GM12878 (cell line): ENCODE data around the gene KRT72. TPM values are rescaled to one million over a fixed set of nuclear protein-coding genes. Genes with fewer than 3 reads are reported as not detected.

Experiments
- ATAC-seq: fragments of 200-7000 bp; cut with Tn5 transposase; 3 replicates; pipeline ENCODE4 v1.9.1; 2020; ENCODE audit warnings: mild to moderate bottlenecking, moderate library complexity
- BruUV-seq: library from RNA; stranded (reverse); fragments of 400-500 nt; replicated peaks from 2 replicates; lab custom pipeline; 2021; lab: Mats Ljungman, UMichigan
- CTCF ChIA-PET: fragments of 300-600 bp; sonication (Branson Sonifier 250); formaldehyde crosslinking; extraction: SDS; loops from one replicate; lab custom pipeline; 2021; ENCODE audit warnings: inconsistent platforms; lab: Yijun Ruan, JAX
- POLR2A ChIA-PET: fragments of 350-600 bp; formaldehyde crosslinking; extraction: SDS; loops from one replicate; lab custom pipeline; 2021; ENCODE audit warnings: inconsistent platforms; lab: Charles Lee
- RAD21 ChIA-PET: fragments of 300-600 bp; sonication (Branson Sonifier 250); formaldehyde crosslinking; loops from one replicate; lab custom pipeline; 2023; ENCODE audit warnings: antibody characterized with exemption; ENCODE audit not compliant: unreplicated experiment; lab: Charles Lee
- SMC1A ChIA-PET: fragments of 300-600 bp; sonication (Branson Sonifier 250); formaldehyde crosslinking; loops from one replicate; lab custom pipeline; 2023; ENCODE audit not compliant: unreplicated experiment, uncharacterized antibody; lab: Charles Lee
- DNase-seq: peaks from one replicate; pipeline ENCODE4 v3.0.0-alpha.2; 2011; ENCODE audit warnings: low read depth, low spot score
- FAIRE-seq: peaks from 3 replicates; lab custom pipeline; 2011; peaks lifted over from hg19 to GRCh38; lab: Jason Lieb, UNC
- H2AFZ ChIP-seq: 2 replicates; pipeline ENCODE4 v1.6.0; 2011; ENCODE audit warnings: low read depth, low read length, control low read depth; ENCODE audit not compliant: control insufficient read depth
- H3K27ac ChIP-seq: 2 replicates; pipeline ENCODE4 v1.5.1; 2011; ENCODE audit warnings: control low read depth; ENCODE audit not compliant: control insufficient read depth, insufficient read depth
- H3K27me3 ChIP-seq, 2 experiments: replicated peaks in 1 of 2; 2 replicates each; pipeline versions ENCODE4 v1.6.0 to v1.6.1; 2011; ENCODE audit warnings: low read length in 1 of 2; ENCODE audit not compliant: control insufficient read depth in 2 of 2, insufficient read depth in 2 of 2
- H3K36me3 ChIP-seq, 2 experiments: 2 replicates each; pipeline ENCODE4 v1.5.1; 2011; ENCODE audit warnings: low read length in 1 of 2; ENCODE audit not compliant: control insufficient read depth in 2 of 2, insufficient read depth in 2 of 2
- H3K4me1 ChIP-seq: 2 replicates; pipeline ENCODE4 v1.6.1; 2011; ENCODE audit warnings: mild to moderate bottlenecking, low read length, moderate library complexity, mixed read lengths; ENCODE audit not compliant: control insufficient read depth, insufficient read depth
- H3K4me2 ChIP-seq: 2 replicates; pipeline ENCODE4 v1.6.0; 2011; ENCODE audit warnings: control low read depth; ENCODE audit not compliant: control insufficient read depth, insufficient read depth
- H3K4me3 ChIP-seq: fragments of 200-600 bp; sonication (generic); 2 replicates; pipeline ENCODE4 v1.5.1; 2016
- H3K79me2 ChIP-seq: 2 replicates; pipeline ENCODE4 v1.6.0; 2011; ENCODE audit warnings: low read length; ENCODE audit not compliant: control insufficient read depth, insufficient read depth
- H3K9ac ChIP-seq: 2 replicates; pipeline ENCODE4 v1.8.0; 2011; ENCODE audit warnings: low read length, control low read depth, mixed read lengths; ENCODE audit not compliant: control insufficient read depth, insufficient read depth
- H3K9me3 ChIP-seq: replicated peaks from 3 replicates; pipeline ENCODE4 v1.5.1; 2011; ENCODE audit warnings: mild to moderate bottlenecking, low read length; ENCODE audit not compliant: control insufficient read depth, insufficient read depth
- H4K20me1 ChIP-seq: 2 replicates; pipeline ENCODE4 v1.6.0; 2011; ENCODE audit not compliant: control insufficient read depth, insufficient read depth
- BACH1 ChIP-seq: fragments of 450-650 bp; IDR thresholded peaks from 2 replicates; pipeline ENCODE4 v1.6.1; 2017; ENCODE audit warnings: mild to moderate bottlenecking, borderline replicate concordance
- BCL11A ChIP-seq: IDR thresholded peaks from 2 replicates; pipeline ENCODE4 v1.6.1; 2011; ENCODE audit warnings: low read depth, low read length
- CBX3 ChIP-seq: fragments of 200-600 bp; sonication (generic); IDR thresholded peaks from 2 replicates; pipeline ENCODE4 v1.6.1; 2016; ENCODE audit warnings: low read depth, borderline replicate concordance
- CREB1 ChIP-seq: IDR thresholded peaks from 2 replicates; pipeline ENCODE4 v1.6.1; 2012; ENCODE audit warnings: low read depth, mild to moderate bottlenecking, inconsistent platforms
- CTCF ChIP-seq, 3 experiments: IDR thresholded peaks in 2 of 3; conservative IDR thresholded peaks in 1 of 3; 2 replicates each; pipeline ENCODE4 v1.5.1; 2011; ENCODE audit warnings: low read depth in 3 of 3, low read length in 3 of 3, mild to moderate bottlenecking in 3 of 3, control low read depth in 2 of 3, moderate library complexity in 2 of 3, inconsistent platforms in 1 of 3, mixed read lengths in 1 of 3; ENCODE audit not compliant: control insufficient read depth in 2 of 3, insufficient read depth in 1 of 3; ENCODE audit errors: extremely low read depth in 1 of 3
- DPF2 ChIP-seq: fragments of 450-650 bp; IDR thresholded peaks from 2 replicates; pipeline ENCODE4 v1.6.1; 2017; ENCODE audit warnings: mild to moderate bottlenecking
- FOXM1 ChIP-seq: IDR thresholded peaks from 2 replicates; pipeline ENCODE4 v1.6.1; 2012; ENCODE audit warnings: low read depth, mild to moderate bottlenecking, inconsistent platforms, low read length, moderate library complexity
- HDAC6 ChIP-seq: fragments of 200-600 bp; sonication (generic); IDR thresholded peaks from one replicate; pipeline ENCODE4 v1.8.0; 2017; ENCODE audit warnings: antibody characterized with exemption; ENCODE audit not compliant: unreplicated experiment
- IRF3 ChIP-seq: fragments of 450-650 bp; IDR thresholded peaks from 2 replicates; pipeline ENCODE4 v1.6.1; 2014; ENCODE audit warnings: mild to moderate bottlenecking
- KLF5 ChIP-seq: fragments of 450-650 bp; IDR thresholded peaks from 2 replicates; pipeline ENCODE4 v1.6.1; 2014; ENCODE audit warnings: mild to moderate bottlenecking; ENCODE audit not compliant: partially characterized antibody
- MTA2 ChIP-seq: fragments of 450-650 bp; IDR thresholded peaks from 2 replicates; pipeline ENCODE4 v1.6.1; 2016; ENCODE audit warnings: low read depth, mild to moderate bottlenecking, moderate library complexity
- POU2F2 ChIP-seq: IDR thresholded peaks from 3 replicates; pipeline ENCODE4 v1.6.1; 2011; ENCODE audit warnings: low read depth, mild to moderate bottlenecking, low read length, borderline replicate concordance
- STAT3 ChIP-seq: IDR thresholded peaks from 2 replicates; pipeline ENCODE4 v1.6.1; 2011; ENCODE audit warnings: low read depth, low read length, improper control_type of control experiment
- WGBS: methylation state at CpG from one replicate; pipeline ENCODE4 v1.1.6; 2016; ENCODE audit warnings: low lambda C conversion rate; ENCODE audit not compliant: insufficient replicate concordance, insufficient coverage; ENCODE audit errors: missing lambda C conversion rate; 5-methylcytosine and 5-hydroxymethylcytosine counted together
- in situ Hi-C: fragments of 300-500 bp; cut with MboI; formaldehyde crosslinking; loops from 9 replicates; pipeline ENCODE4 v1.14.3; 2018; ENCODE audit warnings: mixed read lengths
- intact Hi-C: fragments of 100-400 bp; cut with micrococcal nuclease; formaldehyde crosslinking; loops from one replicate; pipeline ENCODE4 v1.14.2; 2022; ENCODE audit not compliant: unreplicated experiment
- polyA plus RNA-seq, 11 experiments: library from polyadenylated mRNA; depleted of rRNA in 4 of 11; unstranded in 6 of 11; stranded (reverse) in 5 of 11; fragments of >200 nt; fragmentation: Nextera tagmentation in 4 of 11; fragmentation: Illumina TruSeq in 1 of 11; extraction: Ambion mirVana in 4 of 11; extraction: Trizol in 1 of 11; gene quantifications; 1 replicate in 1 of 11; 2 replicates in 10 of 11; pipeline versions ENCODE4 v1.2.1 to v1.2.3, GENCODE V29; 2011 to 2016; ENCODE audit warnings: inconsistent platforms in 2 of 11, missing spikeins in 2 of 11, low read depth in 1 of 11
- total RNA-seq, 4 experiments: library from RNA; depleted of rRNA in 3 of 4; stranded (reverse); fragments of >200 nt in 3 of 4; fragmentation: Illumina TruSeq in 1 of 4; extraction: Trizol in 1 of 4; gene quantifications; 2 replicates each; pipeline versions ENCODE4 v1.2.1 to v1.2.3, GENCODE V29; 2013 to 2021

KRT72 gene
- total and polyA plus RNA-seq, 10 of the 15 experiments (the other 5 are each of a cell fraction or from before 2014, with no cell fraction given), result not detected

GRCh38 chr12:52630599-52631200 is 29.4 kb upstream of the KRT72 start:
- Histone ChIP-seq H3K4me3 (no peak overlapping the region), H3K27ac (no peak overlapping the region), H3K27me3 (peaks cover 0 to 2% of the 10 kb centered on the region in 2 experiments; a peak in 2 of 4 replicates), H3K4me2 (no peak overlapping the region), H3K79me2 (no peaks in the 10 kb centered on the region), H3K36me3 (no peaks in the 10 kb centered on the region), H4K20me1 (no peaks in the 10 kb centered on the region), H3K4me1 (no peaks in the 10 kb centered on the region), H3K9ac (no peak overlapping the region), H3K9me3 (no peaks in the 10 kb centered on the region), H2AFZ (no peak overlapping the region)
- RAD21 ChIA-PET, result no interaction called here
- in situ Hi-C loops, result no loop called here
- CTCF ChIA-PET, result no interaction called here
- TF ChIP-seq CREB1 (no peak), BCL11A (no peak), FOXM1 (no peak), MTA2 (no peak), STAT3 (no peak), POU2F2 (no peak)
- BruUV-seq, result no TSS peak
- POLR2A ChIA-PET, result no interaction called here
- DNase-seq (no peak), ATAC-seq (no peak), FAIRE-seq (no peak)
- SMC1A ChIA-PET, result no interaction called here
- intact Hi-C loops, result no loop called here
- WGBS, result 11% methylated on average over 4 of the region's 4 CpGs

GRCh38 chr12:52630008-52630500 is 28.8 kb upstream of the KRT72 start:
- no peak overlapping the region for H3K27ac ChIP-seq
- ATAC-seq (no peak), FAIRE-seq (no peak), DNase-seq (no peak)
- WGBS, result 5% methylated on average over 7 of the region's 7 CpGs
- no peaks in the 10 kb centered on the region for H3K4me1 ChIP-seq
- in situ Hi-C loops, result no loop called here
- no TSS peak for BruUV-seq
- no peak overlapping the region for H2AFZ ChIP-seq
- POLR2A ChIA-PET, result no interaction called here
- H3K36me3 ChIP-seq, result no peaks in the 10 kb centered on the region
- no peak overlapping the region for H3K4me3 ChIP-seq
- H4K20me1 ChIP-seq, result no peaks in the 10 kb centered on the region
- H3K4me2 ChIP-seq, result no peak overlapping the region
- SMC1A ChIA-PET, result no interaction called here
- H3K79me2 ChIP-seq, result no peaks in the 10 kb centered on the region
- no peak overlapping the region for H3K9ac ChIP-seq
- CTCF ChIA-PET, result no interaction called here
- H3K9me3 ChIP-seq, result no peaks in the 10 kb centered on the region
- intact Hi-C loops, result no loop called here
- peaks cover 0 to 2% of the 10 kb centered on the region in 2 experiments; a peak in 2 of 4 replicates for H3K27me3 ChIP-seq
- RAD21 ChIA-PET, result no interaction called here
- TF ChIP-seq CBX3 (no peak), HDAC6 (no peak), BACH1 (no peak), CTCF (IDR thresholded peaks at IDR 0.05 in 2 of 3, conservative IDR thresholded peaks at IDR 0.05 in 1 of 3; ENCODE audit: control insufficient read depth in 2 of 3, extremely low read depth in 1 of 3, insufficient read depth in 1 of 3, low read depth in 3 of 3, low read length in 3 of 3) (no peak), IRF3 (no peak), KLF5 (no peak), DPF2 (no peak)
